Measurements from ENCODE around the gene PTPRA.
A peak's percentile ranks its signal among the peaks of the same experiment; 100 is the strongest.

Gene PTPRA

GRCh38 chr20:2921506-2921905, 48.2 kb downstream of the PTPRA start:
- no peak for DNase-seq (ENCODE audit: low read depth in 2 of 3, low spot score in 1 of 3)

GRCh38 chr20:2922957-2923356, 49.7 kb downstream of the PTPRA start:
- no peak for DNase-seq (ENCODE audit: low read depth in 2 of 3, low spot score in 1 of 3)

- no peak for DNase-seq (ENCODE audit: low read depth in 2 of 3, low spot score in 1 of 3)
Observed at GRCh38 chr20:2930538-2930937, 57.3 kb downstream of the PTPRA start.

GRCh38 chr20:2932498-2932897, 59.2 kb downstream of the PTPRA start:
- DNase-seq (ENCODE audit: low read depth in 2 of 3, low spot score in 1 of 3), result no peak

GRCh38 chr20:2937902-2938301, 64.6 kb downstream of the PTPRA start:
- DNase-seq (ENCODE audit: low read depth in 2 of 3, low spot score in 1 of 3), result no peak

GRCh38 chr20:2942439-2942838, 69.2 kb downstream of the PTPRA start:
- DNase-seq (ENCODE audit: low read depth in 2 of 3, low spot score in 1 of 3), result no peak

GRCh38 chr20:2946988-2947961, 74.0 kb downstream of the PTPRA start:
- DNase-seq (ENCODE audit: low read depth in 2 of 3, low spot score in 1 of 3), result no peak

GRCh38 chr20:2948968-2949367, 75.7 kb downstream of the PTPRA start:
- no peak for DNase-seq (ENCODE audit: low read depth in 2 of 3, low spot score in 1 of 3)

- DNase-seq (ENCODE audit: low read depth in 2 of 3, low spot score in 1 of 3), result no peak
Observed at GRCh38 chr20:2952766-2953165, 79.5 kb downstream of the PTPRA start.

GRCh38 chr20:2955257-2955970, 82.1 kb downstream of the PTPRA start:
- DNase-seq (ENCODE audit: low read depth in 2 of 3, low spot score in 1 of 3), result no peak

- no peak for DNase-seq (ENCODE audit: low read depth in 2 of 3, low spot score in 1 of 3)
Observed at GRCh38 chr20:2956480-2956879, 83.2 kb downstream of the PTPRA start.

- DNase-seq (ENCODE audit: low read depth in 2 of 3, low spot score in 1 of 3), result no peak
Observed at GRCh38 chr20:2967841-2968240, 94.6 kb downstream of the PTPRA start.

- DNase-seq (ENCODE audit: low read depth in 2 of 3, low spot score in 1 of 3), result no peak
Observed at GRCh38 chr20:2972126-2972525, 98.8 kb downstream of the PTPRA start.

- no peak for DNase-seq (ENCODE audit: low read depth in 2 of 3, low spot score in 1 of 3)
Observed at GRCh38 chr20:2973574-2973973, 100.3 kb downstream of the PTPRA start.

GRCh38 chr20:2978519-2978918, 105.2 kb downstream of the PTPRA start:
- DNase-seq (ENCODE audit: low read depth in 2 of 3, low spot score in 1 of 3), result no peak

- DNase-seq (ENCODE audit: low read depth in 2 of 3, low spot score in 1 of 3), result no peak
Observed at GRCh38 chr20:2981646-2982045, 108.4 kb downstream of the PTPRA start.

GRCh38 chr20:2983508-2983907, 110.2 kb downstream of the PTPRA start:
- DNase-seq (ENCODE audit: low read depth in 2 of 3, low spot score in 1 of 3), result no peak

GRCh38 chr20:2984028-2984501, 110.8 kb downstream of the PTPRA start:
- peak in 1 of 3 donors; percentile 37 for DNase-seq (ENCODE audit: low read depth in 2 of 3, low spot score in 1 of 3)

- peak; percentile 29 to 40 (median 30) for DNase-seq (ENCODE audit: low read depth in 2 of 3, low spot score in 1 of 3)
Observed at GRCh38 chr20:2984956-2985661, 111.8 kb downstream of the PTPRA start.

GRCh38 chr20:2986466-2986865, 113.2 kb downstream of the PTPRA start:
- peak; percentile 54 to 73 (median 64) for DNase-seq (ENCODE audit: low read depth in 2 of 3, low spot score in 1 of 3)

- DNase-seq (ENCODE audit: low read depth in 2 of 3, low spot score in 1 of 3), result no peak
Observed at GRCh38 chr20:2987861-2988260, 114.6 kb downstream of the PTPRA start.

Measured in stimulated activated CD4-positive, alpha-beta T cell treated with anti-CD3 and anti-CD28 coated beads, Interleukin-12 subunit alpha, Interleukin-12 subunit beta, amount 100 ng/mL, for 48 hours (primary cell).